Muscle of arm (tissue), 12 donors: ENCODE data around the gene GLRX. TPM values are rescaled to one million over a fixed set of nuclear protein-coding genes. Genes with fewer than 3 reads are reported as not detected.
"Not testable (repeated sequence)": the region's sequence is repeated elsewhere in the genome, so short reads cannot be mapped to it uniquely, and the experiment has no call there.

Source experiments
- DNase-seq: peaks from one replicate; pipeline ENCODE4 v3.0.0-alpha.2; 2013
- polyA plus RNA-seq, 12 donors: library from polyadenylated mRNA; unstranded; fragments of 120-200 nt; gene quantifications; one replicate each; pipeline ENCODE4 v1.2.1, GENCODE V29; 2013; ENCODE audit not compliant: insufficient read length in 12 of 12

The GLRX gene
- polyA plus RNA-seq, 12 donors = 9.2 to 23.3 (median 12.4) TPM; not detected in 1

DNA sequence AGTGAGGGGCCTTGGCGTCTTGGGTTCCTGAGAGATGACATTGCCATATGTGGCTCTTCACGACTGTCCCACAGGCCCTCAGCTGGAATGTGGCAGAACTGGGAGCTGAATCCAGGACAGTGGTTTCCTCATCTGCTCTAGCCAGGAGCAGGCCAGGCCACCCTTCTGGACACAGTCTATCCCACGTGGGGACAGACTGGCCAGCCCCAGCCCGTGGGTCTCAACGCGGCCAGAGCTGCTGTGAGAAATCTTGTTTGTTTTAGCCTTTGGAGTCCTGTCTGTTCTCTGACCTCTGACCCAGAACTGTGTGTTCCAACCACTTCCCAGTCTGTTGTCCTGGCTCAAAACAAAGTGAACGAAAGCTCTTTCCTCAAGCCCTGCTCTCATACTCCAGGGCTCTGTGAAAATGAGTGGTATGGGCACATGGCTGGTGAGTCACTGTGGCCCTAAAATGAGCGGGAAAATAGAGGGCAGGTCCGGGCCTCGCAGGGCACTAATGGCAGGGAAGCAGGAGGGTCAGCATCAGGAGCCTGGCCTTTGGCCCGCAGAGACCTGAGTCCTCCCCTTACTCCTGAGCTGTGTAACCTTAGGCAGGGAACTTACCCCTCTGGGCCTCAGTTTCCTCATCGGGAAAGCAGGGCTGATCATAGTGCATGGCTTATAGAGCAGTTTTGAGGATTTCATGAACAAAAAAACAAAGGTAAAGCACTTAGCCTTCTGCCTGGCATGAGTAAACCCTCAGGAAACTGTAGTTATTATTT lies 34.8 kb upstream of the GLRX start:
- no peak for DNase-seq

DNA sequence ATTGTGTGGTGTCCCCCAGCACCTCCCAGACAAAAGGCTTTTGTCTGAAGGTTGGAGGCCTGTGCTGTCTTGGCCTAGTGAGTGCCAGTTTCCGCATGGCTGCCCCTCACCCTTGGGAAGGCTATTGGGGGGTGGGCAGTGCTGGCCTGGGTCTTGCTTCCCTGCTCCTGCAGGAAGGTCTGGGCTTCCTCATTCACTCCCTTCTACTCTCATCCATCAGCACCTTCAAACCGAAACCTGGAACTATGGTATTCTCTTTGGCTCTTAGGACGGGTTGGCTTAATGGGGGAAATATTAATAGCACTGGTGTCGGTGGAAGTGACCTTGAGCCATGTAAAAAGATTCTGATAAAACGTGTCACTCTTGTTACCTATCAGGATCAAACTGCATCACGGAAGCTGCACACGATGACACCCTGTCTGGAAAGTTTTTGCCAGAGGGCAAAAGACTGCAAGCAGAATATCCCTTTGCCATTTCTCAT lies 34.0 kb upstream of the GLRX start:
- DNase-seq = no peak

DNA sequence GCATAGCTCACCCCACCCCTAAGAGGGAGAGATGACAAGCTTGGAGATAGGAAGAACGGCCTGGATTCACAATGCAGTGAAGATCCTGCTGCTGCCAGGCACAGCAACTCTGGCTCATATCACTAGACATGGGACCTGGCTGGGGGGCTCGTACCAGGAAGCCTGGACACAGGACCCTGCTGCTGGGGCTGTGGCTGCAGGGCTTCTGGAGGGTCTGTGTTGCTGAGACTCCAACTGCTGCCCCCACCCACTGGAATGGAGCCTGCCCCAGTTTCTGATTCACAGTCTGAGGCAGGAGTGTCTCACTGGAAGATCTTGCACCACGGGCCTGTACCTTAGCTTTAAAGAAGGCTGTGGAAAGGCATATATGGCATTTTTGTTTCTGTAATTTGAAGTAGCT lies 31.0 kb upstream of the GLRX start:
- no peak for DNase-seq

DNA sequence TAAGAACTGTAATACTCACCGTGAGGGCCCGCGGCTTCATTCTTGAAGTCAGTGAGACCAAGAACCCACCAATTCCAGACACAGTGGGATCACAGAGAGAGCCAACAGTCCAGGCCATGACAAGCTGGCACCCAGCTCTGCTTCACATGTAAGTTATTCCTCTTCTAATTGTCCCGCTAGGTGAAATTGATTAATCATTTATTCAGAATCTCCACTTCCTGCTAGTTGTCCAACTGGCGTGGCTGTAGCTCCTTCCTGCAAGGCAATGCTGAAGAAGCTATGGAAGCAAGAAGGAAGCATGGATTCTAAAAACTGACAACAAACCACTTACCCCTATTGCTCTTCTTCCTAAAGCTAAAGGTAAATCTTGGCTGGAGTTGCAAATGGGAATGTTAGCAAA lies 30.0 kb upstream of the GLRX start:
- no peak for DNase-seq

DNA sequence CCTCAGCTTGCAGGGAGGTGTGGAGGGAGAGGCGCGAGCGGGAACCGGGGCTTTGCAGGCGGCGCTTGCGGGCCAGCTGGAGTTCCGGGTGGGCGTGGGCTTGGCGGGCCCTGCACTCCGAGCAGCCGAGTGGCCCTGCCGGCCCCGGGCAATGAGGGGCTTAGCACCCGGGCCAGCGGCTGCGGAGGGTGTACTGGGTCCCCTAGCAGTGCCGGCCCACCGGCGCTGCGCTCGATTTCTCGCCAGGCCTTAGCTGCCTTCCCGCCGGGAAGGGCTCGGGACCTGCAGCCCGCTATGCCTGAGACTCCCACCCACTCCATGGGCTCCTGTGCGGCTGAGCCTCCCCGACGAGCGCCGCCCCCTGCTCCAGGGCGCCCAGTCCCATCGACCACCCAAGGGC lies 28.6 kb upstream of the GLRX start:
- not testable (repeated sequence) for DNase-seq

DNA sequence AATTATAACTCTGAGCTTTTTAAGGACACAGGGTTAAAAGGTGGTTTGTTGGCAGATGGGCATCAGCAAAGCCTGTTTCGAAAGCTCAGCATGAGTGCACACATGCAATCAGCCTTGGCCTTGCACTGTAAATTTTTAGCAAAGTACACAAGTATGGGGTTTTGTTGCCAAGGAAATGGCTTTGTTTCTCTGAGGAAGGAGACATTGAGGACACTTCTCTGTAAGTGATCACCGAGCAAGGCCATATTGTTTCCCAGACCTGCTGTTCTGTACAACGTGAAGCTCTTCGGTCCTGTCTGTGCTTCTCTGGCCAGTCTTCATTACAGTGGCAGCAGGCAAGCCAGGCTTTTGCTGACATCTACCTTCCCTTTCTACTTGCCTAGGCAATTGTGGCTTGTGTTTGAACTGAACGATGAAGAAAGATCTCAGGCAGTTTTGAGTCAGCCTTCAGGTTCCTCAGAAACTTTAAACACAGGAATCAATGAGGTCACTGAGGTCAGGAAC lies 27.9 kb upstream of the GLRX start:
- DNase-seq = no peak

DNA sequence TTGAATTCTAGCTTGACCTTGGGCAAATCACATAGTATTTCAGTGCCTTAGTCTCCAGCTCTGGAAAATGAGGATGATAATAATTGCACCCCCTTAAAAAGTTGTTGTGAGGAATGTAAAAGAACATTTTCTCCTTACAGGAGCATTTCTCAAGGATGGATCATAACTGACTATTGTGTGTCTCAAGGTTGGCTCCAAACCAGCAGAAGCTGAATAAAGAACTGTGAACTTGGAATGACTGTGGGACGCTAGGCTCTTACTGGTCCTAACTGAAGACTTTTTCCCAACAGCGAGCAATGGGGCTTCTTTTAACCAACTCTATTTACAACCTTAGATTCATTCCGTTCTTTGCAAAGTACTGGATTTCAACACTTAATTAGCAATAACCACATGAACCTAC lies 26.2 kb upstream of the GLRX start:
- no peak for DNase-seq

DNA sequence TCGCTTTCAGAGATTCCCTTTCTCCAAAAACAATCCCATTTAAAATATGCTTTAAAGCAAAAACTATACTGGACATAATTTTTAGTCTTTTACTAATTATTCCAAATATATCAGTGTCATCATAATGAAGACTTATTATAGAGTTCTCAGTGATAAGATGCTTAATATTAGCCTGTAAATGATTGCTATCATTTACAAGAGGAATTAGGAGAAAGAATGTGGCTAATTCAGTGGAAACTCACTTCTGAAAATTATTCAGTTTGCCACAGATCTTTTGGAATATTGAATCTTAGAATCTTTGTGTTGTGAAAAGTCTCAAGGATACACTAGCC lies 24.7 kb upstream of the GLRX start:
- no peak for DNase-seq

DNA sequence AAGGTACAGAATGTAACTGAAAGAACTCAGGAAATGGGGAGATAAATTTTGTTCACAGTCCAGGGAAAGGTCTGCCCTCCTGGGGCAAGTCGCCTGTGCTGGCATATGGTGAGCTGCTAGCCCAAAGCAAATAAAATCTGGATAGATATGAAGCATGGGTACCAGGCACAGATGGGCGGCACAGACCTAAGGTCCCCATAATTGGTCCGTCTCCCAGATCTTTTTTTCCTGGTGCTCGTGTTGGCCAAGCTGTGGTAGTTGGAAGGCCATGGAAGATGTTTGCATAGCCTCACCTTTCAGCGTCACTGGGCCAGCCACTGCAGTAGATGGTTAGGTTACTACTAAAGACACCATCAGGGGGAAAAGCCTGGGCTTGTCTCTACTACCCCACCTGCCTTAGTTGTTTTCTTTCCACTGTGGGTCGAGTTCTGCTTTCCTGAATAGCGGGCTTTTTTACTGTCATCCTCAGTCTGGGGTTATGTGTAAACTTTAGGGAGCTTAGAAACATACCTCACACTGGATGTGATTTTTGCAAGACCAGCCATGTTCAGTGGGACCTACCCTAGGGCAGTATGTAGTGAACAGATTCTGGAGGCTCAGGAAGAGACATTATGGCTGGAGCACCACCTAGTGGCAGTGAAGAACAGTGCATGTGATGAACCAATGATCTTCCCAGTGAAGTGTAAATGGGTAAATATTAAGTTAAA lies 24.2 kb upstream of the GLRX start:
- peak; percentile 55 for DNase-seq

DNA sequence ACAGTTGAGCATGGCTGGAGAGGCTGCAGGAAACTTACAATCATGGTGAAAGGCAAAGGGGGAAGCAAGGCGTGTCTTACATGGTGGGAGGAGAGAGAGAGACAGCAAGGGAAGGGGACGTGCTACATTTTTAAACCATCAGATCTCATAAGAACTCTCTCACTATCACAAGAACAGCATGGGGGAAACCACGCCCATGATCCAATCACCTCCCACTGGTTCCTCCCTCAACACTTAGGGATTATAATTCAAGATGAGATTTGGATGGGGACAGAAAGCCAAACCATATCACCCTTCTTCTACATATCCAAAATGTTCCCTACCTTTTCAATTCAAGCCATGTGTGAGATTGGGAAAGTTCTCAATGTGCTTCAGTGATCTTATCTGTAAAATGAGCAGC lies 22.9 kb upstream of the GLRX start:
- DNase-seq = no peak

DNA sequence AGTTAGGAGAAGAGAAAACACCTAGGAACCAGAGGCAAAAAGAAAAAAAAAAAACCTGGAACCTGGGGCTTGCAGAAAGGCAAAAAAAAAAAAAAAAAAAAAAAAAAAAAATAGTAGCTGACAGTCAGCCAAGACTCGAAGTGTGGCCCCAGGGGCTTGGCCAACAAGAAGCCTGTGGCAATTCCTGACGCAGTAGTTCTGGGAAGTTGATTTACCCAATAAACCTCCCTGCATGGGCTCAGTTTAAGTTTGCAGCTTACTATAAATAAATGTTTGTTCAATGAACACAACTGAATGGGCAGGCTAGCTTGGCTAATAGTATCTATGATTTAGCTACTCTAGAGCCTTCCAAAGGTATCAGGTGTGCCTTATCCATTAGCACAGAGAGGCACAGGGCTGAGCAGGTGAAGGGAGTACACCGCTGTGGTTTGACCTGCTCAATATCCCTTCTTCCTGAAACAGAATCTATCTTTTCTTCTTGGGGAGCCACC lies 21.3 kb upstream of the GLRX start:
- DNase-seq = no peak

DNA sequence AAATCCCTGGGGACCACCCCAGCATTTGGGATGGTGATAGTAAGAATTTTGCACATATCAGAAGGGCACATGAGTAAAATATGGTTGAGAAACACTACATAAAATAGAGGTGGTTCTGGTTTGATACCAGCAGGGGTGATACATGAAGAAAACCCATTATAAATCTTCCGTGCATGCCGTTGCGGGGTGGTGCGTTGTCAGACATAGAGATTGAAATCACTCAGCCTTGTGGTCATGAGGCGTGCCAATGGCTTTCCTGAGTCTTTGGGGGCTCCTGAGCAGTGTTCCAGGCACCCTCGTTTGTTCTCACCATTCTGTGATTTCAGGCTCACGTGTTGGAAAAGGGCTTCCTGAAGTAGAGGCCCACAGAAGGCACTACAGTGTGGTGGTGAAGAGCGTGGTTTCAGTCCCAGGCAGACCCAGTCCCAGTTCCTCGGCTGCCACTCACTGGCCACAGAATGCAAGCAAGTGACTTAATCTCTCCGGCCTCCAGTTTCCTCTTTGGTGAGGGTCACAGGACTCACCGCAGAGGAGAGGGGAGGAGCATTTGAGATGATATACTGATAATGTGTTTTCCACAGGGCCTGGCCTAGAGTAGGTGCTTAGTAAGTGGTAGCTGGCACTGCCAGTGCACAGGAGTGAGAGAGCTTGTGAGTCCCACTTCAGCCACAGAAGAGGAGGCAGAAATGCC lies 20.5 kb upstream of the GLRX start:
- DNase-seq = no peak

DNA sequence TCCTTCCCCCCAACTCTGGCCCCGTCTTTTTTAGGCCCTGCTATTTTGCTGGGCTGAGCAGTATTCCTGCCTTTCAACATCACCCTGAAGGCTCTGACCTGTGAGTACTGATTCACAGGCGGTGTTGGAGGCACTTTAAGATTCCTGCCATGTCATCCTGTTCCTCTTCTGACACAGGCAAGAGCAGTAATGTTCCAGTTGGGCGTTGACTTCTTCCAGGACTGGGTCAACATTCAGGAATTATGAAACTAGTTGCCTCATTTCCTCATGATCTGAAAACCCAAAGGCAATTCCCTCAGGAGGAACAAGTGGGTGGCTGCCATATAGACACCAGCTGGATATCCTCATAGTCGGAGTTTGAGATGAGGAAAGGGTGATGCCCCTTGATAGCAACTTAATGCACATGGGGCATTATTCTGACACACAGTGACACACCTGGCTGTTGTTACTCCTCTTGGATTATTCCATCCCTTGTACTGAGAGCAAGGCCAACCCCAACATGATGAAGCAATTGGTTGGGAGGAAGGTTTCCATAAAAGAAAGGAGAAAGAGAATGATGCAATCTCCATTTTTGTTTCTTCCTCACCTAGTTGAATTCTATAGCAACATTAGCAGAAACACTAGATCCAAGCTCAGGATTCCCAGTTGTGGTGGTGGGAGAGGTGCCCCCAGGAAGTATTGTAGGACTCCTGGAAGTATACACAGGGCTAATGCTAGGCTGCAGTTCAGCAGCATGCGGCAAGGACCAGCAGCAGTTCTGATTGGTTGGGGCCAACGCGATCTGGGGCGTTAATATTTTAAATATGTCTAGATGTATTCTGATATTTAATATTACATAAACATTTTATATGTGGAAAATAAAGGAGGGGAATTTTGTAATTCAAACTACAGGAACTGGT lies 19.6 kb upstream of the GLRX start:
- DNase-seq = no peak

DNA sequence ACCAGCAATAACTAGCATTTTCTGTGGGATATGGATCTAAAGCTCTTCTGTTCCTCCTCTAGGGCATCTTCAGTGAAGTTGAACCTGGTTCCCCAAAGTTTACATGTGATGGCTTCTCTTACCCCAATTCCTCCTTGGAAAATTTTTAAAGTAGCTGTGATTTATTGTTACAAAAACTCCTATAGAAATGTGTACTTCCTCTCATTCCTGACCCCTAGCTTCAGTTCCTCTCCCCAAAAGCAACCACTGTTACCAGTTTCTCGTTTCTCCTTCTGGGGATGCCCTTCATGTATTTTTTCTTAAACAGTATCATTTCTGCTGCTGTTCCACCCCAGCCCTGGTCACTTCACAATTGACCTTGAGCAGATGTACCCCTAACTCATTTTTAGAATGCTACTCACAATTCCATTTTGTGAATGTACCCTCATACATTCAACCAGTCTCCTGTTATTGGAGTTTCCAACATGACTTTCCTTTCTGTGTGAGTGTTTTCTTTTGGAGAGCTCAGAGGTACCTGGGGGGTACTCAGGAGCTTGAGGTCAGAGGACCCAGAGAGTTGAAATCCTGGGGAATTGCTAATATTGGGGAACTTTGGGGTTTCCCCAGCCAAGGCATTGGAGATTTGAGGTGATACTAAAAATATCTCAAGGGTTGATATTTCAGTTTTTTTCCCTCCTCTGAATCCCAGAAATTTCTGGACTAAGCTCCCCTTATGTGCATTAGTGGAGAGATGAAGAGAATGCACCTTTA lies 18.6 kb upstream of the GLRX start:
- DNase-seq = no peak

DNA sequence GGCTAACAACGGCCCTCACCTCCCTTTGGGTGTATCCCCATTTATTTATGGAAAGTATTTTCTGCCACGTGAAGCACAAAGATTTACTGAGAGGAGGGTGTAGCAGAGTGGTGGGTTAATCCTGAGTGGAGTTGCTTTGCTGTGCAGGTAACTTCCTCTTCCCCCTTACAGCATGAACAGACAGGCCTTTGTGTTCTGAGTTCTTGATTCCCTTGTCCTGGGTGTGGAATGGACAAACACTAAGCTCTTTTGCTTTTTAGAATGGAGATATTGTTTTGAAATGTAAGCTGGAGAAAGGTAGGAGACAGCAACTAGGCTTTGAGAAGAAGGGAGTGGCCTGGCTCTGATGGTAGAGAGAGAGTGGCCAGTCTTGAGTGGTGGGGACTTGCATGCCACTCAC lies 17.1 kb upstream of the GLRX start:
- no peak for DNase-seq

DNA sequence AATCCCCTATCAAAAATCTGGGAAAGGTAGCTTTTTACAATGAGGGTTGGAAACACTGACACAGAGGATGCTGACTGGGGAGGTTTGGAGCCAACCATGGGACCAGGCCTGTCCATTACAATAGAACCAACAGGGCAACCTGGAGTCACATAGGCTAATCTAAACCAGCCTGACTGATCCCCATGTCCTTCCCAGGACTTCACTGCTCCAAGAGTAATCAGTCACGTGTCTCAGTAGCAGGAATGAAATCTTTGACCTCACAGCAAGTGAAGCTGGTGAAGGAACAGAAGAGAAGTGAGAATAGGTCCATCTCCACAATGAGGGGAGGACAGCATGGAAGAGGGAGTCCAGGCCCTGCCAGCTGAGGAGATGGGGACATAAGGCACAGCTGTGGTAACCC lies 16.0 kb upstream of the GLRX start:
- no peak for DNase-seq

DNA sequence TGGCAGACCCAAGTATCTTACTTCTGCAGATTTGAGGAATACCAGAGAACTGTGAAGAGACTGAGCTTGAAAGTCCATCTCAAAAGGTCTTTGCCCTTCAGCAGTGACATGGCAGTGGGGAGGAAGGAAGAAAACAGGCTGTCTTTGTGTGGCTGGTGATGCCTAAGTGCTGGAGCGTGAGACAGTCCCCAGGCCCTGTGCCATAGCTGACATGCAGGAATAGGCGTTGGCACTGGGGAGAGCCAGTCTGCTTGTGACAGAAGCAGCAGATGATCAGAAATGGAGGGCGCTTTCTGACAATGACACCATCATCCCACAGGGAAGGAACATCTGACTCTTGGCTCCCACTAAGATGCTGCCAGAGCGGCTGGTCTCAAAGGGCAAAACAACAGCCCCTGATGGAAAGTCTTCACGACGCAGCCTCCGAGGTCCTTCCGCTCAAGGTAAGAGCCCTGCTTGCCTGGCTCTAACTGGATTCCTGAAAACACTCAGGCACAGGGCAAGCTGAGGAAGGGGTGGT lies 15.5 kb upstream of the GLRX start:
- no peak for DNase-seq

DNA sequence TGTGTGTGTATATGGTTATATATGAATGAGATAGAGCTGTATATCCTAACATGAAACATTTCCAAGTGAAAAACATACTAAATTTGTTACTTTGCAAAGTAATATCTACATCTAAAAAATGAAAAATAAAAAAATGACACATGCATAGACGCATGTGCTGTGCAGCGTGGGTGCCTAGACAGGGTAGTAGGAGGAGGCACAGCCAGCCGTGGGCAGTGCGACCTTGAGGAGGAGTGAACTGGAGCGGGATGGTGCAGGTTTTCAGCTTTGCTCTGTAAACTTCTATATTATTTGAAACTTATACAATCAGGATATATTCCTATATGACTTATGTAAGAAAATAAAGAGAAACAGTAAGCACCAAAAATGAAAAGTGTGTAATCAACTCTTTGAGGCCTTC lies 15.0 kb upstream of the GLRX start:
- DNase-seq = no peak

DNA sequence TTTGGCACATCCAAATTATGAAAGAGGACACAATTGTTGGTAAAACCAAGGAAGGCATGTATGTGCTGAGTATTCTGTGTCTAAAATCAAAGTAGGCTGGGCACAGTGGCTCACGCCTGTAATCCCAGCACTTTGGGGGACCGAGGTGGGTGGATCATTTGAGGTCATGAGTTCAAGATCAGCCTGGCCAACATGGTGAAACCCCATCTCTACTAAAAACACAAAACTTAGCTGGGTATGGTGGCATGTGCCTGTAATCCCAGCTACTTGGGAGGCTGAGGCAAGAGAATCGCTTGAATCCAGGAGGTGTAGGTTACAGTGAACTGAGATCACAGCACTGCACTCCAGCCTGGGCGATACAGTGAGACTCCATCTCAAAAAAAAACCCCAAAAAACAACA lies 14.4 kb upstream of the GLRX start:
- DNase-seq = not testable (repeated sequence)

DNA sequence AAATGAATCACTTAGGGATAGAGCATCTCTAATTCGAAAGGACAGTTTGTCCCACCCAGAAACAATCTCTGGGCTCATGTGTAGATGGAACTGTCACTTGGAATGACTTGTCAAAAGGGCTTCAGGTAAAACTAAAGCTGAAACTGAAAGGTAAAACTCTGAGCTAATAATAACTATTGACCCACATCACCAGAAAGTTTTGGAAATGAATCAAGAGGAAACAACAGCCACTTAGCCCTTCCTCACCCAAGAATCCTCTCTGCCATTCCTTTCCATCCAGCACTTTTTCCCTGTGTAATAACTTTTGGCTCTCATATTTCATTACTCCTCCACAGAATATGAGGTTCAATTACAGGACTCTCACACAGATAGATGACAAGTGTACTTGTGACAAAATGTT lies 14.0 kb upstream of the GLRX start:
- no peak for DNase-seq
